Kidney (tissue), 14 donors: ENCODE results near the gene SP6. TPM values are rescaled to one million over a fixed set of nuclear protein-coding genes. Genes with fewer than 3 reads are reported as not detected.
A peak's percentile ranks its signal among the peaks of the same experiment; 100 is the strongest.

ENCODE experiments used
- DNase-seq, 5 donors: peaks; one replicate each; pipeline ENCODE4 v3.0.0-alpha.2; 2013 to 2020
- FAIRE-seq: peaks from 2 replicates; lab custom pipeline; 2012; peaks lifted over from hg19 to GRCh38; lab: Jason Lieb, UNC
- H3K27ac ChIP-seq, 2 donors: one replicate each; pipeline ENCODE4 v1.7.0; 2013; ENCODE audit warnings: low read depth in 2 of 2, low read length in 2 of 2, inconsistent platforms in 1 of 2
- H3K27me3 ChIP-seq: one replicate; pipeline ENCODE4 v1.7.1; 2013; ENCODE audit warnings: low read length, inconsistent platforms; ENCODE audit not compliant: control insufficient read depth, insufficient read depth
- H3K36me3 ChIP-seq, 3 donors: one replicate each; pipeline versions ENCODE4 v1.7.0 to v1.7.1; 2013; ENCODE audit warnings: low read length in 3 of 3, control low read depth in 1 of 3, inconsistent platforms in 1 of 3; ENCODE audit not compliant: insufficient read depth in 3 of 3, control insufficient read depth in 2 of 3
- H3K4me1 ChIP-seq, 3 donors: one replicate each; pipeline versions ENCODE4 v1.7.0 to v1.7.1; 2013; ENCODE audit warnings: low read length in 3 of 3, inconsistent platforms in 1 of 3, low read depth in 1 of 3; ENCODE audit not compliant: control insufficient read depth in 2 of 3, insufficient read depth in 2 of 3
- H3K4me3 ChIP-seq, 3 donors: one replicate each; pipeline versions ENCODE4 v1.7.0 to v1.8.1; 2013; ENCODE audit warnings: low read length in 3 of 3, control low read depth in 1 of 3, inconsistent platforms in 1 of 3
- H3K9ac ChIP-seq, 3 donors: one replicate each; pipeline versions ENCODE4 v1.7.0 to v1.7.1; 2013; ENCODE audit warnings: low read length in 3 of 3, control low read depth in 1 of 3, inconsistent platforms in 1 of 3
- H3K9me3 ChIP-seq, 3 donors: one replicate each; pipeline versions ENCODE4 v1.7.0 to v1.7.1; 2013; ENCODE audit warnings: low read length in 3 of 3, control low read depth in 1 of 3, inconsistent platforms in 1 of 3; ENCODE audit not compliant: control insufficient read depth in 2 of 3, insufficient read depth in 1 of 3
- CTCF ChIP-seq: IDR thresholded peaks from 3 replicates; pipeline ENCODE4 v1.5.1; 2012; ENCODE audit warnings: mild to moderate bottlenecking, moderate library complexity, borderline replicate concordance; ENCODE audit not compliant: insufficient read depth; ENCODE audit errors: extremely low read depth
- intact Hi-C: fragments of 100-400 bp; cut with DNase I; formaldehyde crosslinking; loops from one replicate; pipeline ENCODE4 v1.11.1; 2022
- polyA plus RNA-seq: library from polyadenylated mRNA; stranded (reverse); fragments of 350-450 nt; fragmentation: Illumina TruSeq; extraction: RNeasy Lipid Tissue Mini Kit (QIAGEN cat#74804); gene quantifications from one replicate; pipeline ENCODE4 v1.2.3, GENCODE V29; 2014; ENCODE audit warnings: low read depth, low replicate concordance; ENCODE audit not compliant: insufficient read depth
- total RNA-seq: library from RNA; stranded (reverse); fragmentation: NEBNext Ultra II Directional; extraction: Animal tissue kit (Norgen Biotek cat#: 25700); gene quantifications from one replicate; pipeline ENCODE4 v1.2.1, GENCODE V29; 2021
- donor health status: control.
- donor health status: control.
- donor health status: control.
- donor health status: control.
- donor health status: control.
- donor health status: DM: yes; HTN: yes; CAD: no.
- donor health status: Normal renal cell carcinoma (clear cell type).

Gene SP6
- total and polyA plus RNA-seq, 2 donors from 2014 or later: 0.86 to 2.0 TPM

DNA sequence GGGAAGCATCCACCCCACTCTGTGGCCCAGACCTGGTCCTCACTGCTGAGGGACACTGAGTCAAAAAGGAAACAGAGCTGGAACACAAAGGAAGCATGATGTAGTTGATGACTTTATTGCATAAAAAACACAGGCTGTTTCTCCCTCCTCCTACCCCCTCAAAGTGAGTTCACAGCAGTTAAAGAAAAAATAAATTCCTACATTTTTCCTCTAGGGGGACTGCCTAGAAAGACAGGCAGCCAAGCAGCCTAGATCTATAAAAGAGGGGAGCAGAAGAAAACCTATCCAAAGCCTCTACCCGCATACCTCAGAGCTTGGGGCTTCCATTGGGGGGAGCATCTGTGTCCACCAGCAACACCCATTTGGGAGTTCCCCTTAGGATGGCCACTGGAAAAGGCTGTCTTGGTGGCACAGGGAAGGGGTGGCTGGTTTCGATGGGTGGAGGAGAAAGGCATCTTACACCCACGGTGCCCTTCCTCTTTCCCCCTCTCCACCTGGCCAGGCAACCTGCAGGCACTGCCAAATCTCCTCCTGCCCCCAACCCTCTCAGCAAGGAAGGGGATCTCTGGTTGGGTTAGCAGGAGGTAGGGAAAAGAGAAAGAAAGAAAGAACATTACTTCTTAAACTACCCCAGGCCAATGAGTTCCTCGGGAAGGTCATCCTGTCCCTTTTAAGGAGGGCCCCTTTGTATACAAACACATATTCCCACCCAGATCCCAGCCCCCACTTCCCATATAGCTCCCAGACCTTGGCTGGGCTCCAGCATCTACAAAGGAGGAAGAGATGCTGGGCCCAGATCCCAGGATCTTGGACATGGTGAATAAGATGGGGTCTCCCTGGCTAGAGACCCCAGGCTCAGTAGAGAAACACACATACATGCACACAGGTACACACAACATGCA is 5.9 kb downstream of the SP6 start:
- no peaks in the 10 kb centered on the region for H3K9me3 ChIP-seq
- peaks cover 9% of the 10 kb centered on the region for H3K27me3 ChIP-seq
- no peak overlapping the region for H3K27ac ChIP-seq
- no peak for FAIRE-seq
- intact Hi-C loops: loop anchor here (5.0 to 10.0 kb wide), 2 partner anchors 42 to 170 kb away; no protein-coding TSS in a partner anchor
- no peak overlapping the region for H3K9ac ChIP-seq
- no peak for TF ChIP-seq CTCF
- H3K36me3 ChIP-seq: no peaks in the 10 kb centered on the region
- peak in 1 of 5 donors; percentile 53 for DNase-seq
- H3K4me1 ChIP-seq: peaks cover 0 to 17% (median 9%) of the 10 kb centered on the region in 3 donors
- H3K4me3 ChIP-seq: no peak overlapping the region

- no peak for TF ChIP-seq CTCF
- FAIRE-seq: no peak
- no peak for DNase-seq
- H3K4me3 ChIP-seq: no peak overlapping the region
- intact Hi-C loops: loop anchor here (10.0 kb wide), 1 partner anchor 171 kb away; no protein-coding TSS in a partner anchor
- peaks cover 0 to 22% (median 14%) of the 10 kb centered on the region in 3 donors for H3K4me1 ChIP-seq
- H3K9ac ChIP-seq: no peak overlapping the region
- H3K27ac ChIP-seq: no peak overlapping the region
- peaks cover 6% of the 10 kb centered on the region for H3K27me3 ChIP-seq
- no peaks in the 10 kb centered on the region for H3K36me3 ChIP-seq
- H3K9me3 ChIP-seq: no peaks in the 10 kb centered on the region
These were observed 6.7 kb downstream of the SP6 start for GRCh38 chr17:47844227-47844626.

- Histone ChIP-seq H3K4me1 (peaks cover 0 to 26% (median 20%) of the 10 kb centered on the region in 3 donors), H3K9ac (no peak overlapping the region), H3K9me3 (no peaks in the 10 kb centered on the region), H3K27me3 (peaks cover 3% of the 10 kb centered on the region), H3K27ac (no peak overlapping the region), H3K36me3 (peaks cover 0 to 2% (median 0%) of the 10 kb centered on the region in 3 donors), H3K4me3 (no peak overlapping the region)
- no peak for TF ChIP-seq CTCF
- DNase-seq (no peak), FAIRE-seq (no peak)
- intact Hi-C loops: loop anchor here (10.0 kb wide), 1 partner anchor 171 kb away; no protein-coding TSS in a partner anchor
These were observed 7.6 kb downstream of the SP6 start for GRCh38 chr17:47843391-47843730.
